Measurements from ENCODE around the gene HOXD9. TPM values are rescaled to one million over a fixed set of nuclear protein-coding genes. Genes with fewer than 3 reads are reported as not detected.

HOXD9 gene
- total RNA-seq, 2 experiments from 2014 or later: not detected

DNA sequence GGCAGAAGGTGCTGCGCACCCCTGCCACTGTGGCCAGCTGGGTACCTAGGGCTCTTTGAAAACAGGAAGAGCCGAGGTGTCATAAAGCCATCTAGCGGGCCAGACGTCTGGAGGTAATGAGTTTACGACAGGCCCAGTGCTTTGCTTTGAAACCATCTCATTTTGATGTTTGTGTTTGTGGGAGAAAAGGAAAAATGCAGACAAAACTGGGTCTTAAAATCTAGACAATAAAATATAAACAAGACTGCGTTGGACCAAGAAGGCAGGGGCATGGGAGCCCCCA lies 3.2 kb downstream of the HOXD9 start:
- ChIA-PET CTCF (ENCODE audit: unreplicated experiment) (no interaction called here), POLR2A (interaction anchor here (0.6 kb wide), 1 partner anchor 32 kb away, joined by 4 read pairs; no protein-coding TSS in a partner anchor)
- no peak overlapping the region for H2AFZ ChIP-seq (ENCODE audit: low read length)
- no peak for TF ChIP-seq EZH2phosphoT487 (IDR thresholded peaks at IDR 0.05; ENCODE audit: borderline replicate concordance, low read depth, low read length)
- TF ChIP-seq, protein P1, sequence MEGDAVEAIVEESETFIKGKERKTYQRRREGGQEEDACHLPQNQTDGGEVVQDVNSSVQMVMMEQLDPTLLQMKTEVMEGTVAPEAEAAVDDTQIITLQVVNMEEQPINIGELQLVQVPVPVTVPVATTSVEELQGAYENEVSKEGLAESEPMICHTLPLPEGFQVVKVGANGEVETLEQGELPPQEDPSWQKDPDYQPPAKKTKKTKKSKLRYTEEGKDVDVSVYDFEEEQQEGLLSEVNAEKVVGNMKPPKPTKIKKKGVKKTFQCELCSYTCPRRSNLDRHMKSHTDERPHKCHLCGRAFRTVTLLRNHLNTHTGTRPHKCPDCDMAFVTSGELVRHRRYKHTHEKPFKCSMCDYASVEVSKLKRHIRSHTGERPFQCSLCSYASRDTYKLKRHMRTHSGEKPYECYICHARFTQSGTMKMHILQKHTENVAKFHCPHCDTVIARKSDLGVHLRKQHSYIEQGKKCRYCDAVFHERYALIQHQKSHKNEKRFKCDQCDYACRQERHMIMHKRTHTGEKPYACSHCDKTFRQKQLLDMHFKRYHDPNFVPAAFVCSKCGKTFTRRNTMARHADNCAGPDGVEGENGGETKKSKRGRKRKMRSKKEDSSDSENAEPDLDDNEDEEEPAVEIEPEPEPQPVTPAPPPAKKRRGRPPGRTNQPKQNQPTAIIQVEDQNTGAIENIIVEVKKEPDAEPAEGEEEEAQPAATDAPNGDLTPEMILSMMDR (conservative IDR thresholded peaks at IDR 0.05; ENCODE audit: low read length): no peak
- H3K36me3 ChIP-seq (ENCODE audit: insufficient read depth, low read length): no peaks in the 10 kb centered on the region
- no peaks in the 10 kb centered on the region for H3K9me2 ChIP-seq (ENCODE audit: insufficient read depth, low read length)
- DNase-seq (ENCODE audit: low spot score): peak; percentile 8
- no peaks in the 10 kb centered on the region for H3K4me1 ChIP-seq (ENCODE audit: insufficient read depth, low read length, poor library complexity, severe bottlenecking)
- H3K4me2 ChIP-seq (ENCODE audit: low read length): no peak overlapping the region
- intact Hi-C loops (cut with micrococcal nuclease; ENCODE audit: unreplicated experiment): loop anchor here (2.0 to 5.0 kb wide), 3 partner anchors 329 to 1021 kb away; no protein-coding TSS in a partner anchor
- no peaks in the 10 kb centered on the region for H3K9me3 ChIP-seq (ENCODE audit: low read length)
- no TSS peak for BruUV-seq (replicated peaks)
- no peak overlapping the region for H3K4me3 ChIP-seq (ENCODE audit: low read depth, low read length, poor library complexity, severe bottlenecking)
- H3K27ac ChIP-seq (ENCODE audit: low read depth, low read length, poor library complexity, severe bottlenecking): no peak overlapping the region
- H4K20me1 ChIP-seq (ENCODE audit: insufficient read depth, low read length): no peaks in the 10 kb centered on the region
- no peaks in the 10 kb centered on the region for H3K79me2 ChIP-seq (ENCODE audit: insufficient read depth, low read depth, low read length)

DNA sequence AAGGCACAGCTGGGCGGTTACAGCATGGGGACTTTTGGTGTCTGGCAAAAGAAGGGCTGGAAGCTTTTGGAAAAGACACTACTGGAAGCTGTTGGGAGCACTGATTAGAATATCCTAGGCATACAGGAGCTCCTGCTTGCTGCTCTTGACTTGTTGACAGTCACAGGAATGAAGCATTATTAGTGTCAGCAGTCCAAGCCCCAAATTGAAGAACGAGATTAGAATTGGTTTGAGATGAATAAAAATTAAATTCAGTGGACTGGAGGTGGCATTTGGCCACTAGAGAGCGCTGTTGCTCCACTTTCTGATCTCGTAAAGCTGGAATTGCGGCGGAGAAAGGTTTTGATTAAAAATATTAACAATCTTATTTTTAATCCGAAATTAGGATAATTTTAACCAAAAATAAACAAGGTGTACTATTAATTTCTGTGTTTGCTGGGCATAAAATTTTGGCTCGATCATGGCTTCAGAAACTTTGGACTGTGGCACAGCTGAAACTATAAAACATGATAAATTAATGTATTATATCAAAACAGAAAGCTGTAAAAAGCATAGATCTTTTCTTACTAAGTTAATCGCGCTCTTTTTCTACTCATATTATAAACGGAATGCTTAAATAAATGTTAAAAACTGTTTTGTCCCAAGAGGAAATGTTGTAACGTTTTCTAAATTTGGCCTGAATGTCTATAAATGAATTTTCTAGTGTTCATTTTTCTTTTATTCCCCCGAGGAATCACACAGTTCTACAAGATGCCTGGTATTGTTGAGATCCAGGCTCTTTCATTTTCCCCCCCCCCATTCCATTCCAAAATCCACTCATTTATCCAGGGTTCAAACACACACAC lies 4.6 kb downstream of the HOXD9 start:
- Histone ChIP-seq H3K36me3 (ENCODE audit: insufficient read depth, low read length) (no peaks in the 10 kb centered on the region), H4K20me1 (ENCODE audit: insufficient read depth, low read length) (no peaks in the 10 kb centered on the region), H3K9me2 (ENCODE audit: insufficient read depth, low read length) (no peaks in the 10 kb centered on the region), H3K4me3 (ENCODE audit: low read depth, low read length, poor library complexity, severe bottlenecking) (no peak overlapping the region), H3K4me1 (ENCODE audit: insufficient read depth, low read length, poor library complexity, severe bottlenecking) (no peaks in the 10 kb centered on the region), H3K79me2 (ENCODE audit: insufficient read depth, low read depth, low read length) (no peaks in the 10 kb centered on the region), H2AFZ (ENCODE audit: low read length) (no peak overlapping the region), H3K4me2 (ENCODE audit: low read length) (no peak overlapping the region), H3K27ac (ENCODE audit: low read depth, low read length, poor library complexity, severe bottlenecking) (no peak overlapping the region), H3K9me3 (ENCODE audit: low read length) (no peaks in the 10 kb centered on the region)
- TF ChIP-seq EZH2phosphoT487 (IDR thresholded peaks at IDR 0.05; ENCODE audit: borderline replicate concordance, low read depth, low read length): no peak
- TF ChIP-seq, protein P1 (conservative IDR thresholded peaks at IDR 0.05; ENCODE audit: low read length): peak; percentile 99
- no TSS peak for BruUV-seq (replicated peaks)
- POLR2A ChIA-PET: interaction anchor here (0.5 to 0.6 kb wide), 2 partner anchors 53 to 688 kb away, joined by 3 read pairs; no protein-coding TSS in a partner anchor
- CTCF ChIA-PET (ENCODE audit: unreplicated experiment): interaction anchor here (0.5 to 1.4 kb wide), 5 partner anchors 33 to 1888 kb away, joined by 3 to 6 read pairs (median 4); no protein-coding TSS in a partner anchor
- DNase-seq (ENCODE audit: low spot score): peak; percentile 66
- intact Hi-C loops (cut with micrococcal nuclease; ENCODE audit: unreplicated experiment): loop anchor here (1.0 to 5.0 kb wide), 5 partner anchors 328 to 1020 kb away; no protein-coding TSS in a partner anchor

DNA sequence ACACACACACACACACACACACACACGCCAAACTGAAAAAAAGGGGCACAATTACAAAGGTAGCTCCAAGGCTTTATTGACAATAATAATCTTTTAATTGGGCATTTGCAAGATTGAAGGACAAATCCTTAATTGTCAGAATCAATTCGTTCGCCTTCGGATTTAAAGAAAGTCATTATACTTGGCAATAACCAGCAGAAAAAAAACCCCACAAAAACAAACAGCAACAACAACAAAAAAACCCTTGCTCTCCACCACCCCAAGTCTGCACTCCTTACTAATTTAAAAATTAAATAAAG lies 5.2 kb downstream of the HOXD9 start:
- DNase-seq (ENCODE audit: low spot score): no peak
- Histone ChIP-seq H3K4me3 (ENCODE audit: low read depth, low read length, poor library complexity, severe bottlenecking) (no peak overlapping the region), H3K79me2 (ENCODE audit: insufficient read depth, low read depth, low read length) (no peaks in the 10 kb centered on the region), H3K36me3 (ENCODE audit: insufficient read depth, low read length) (no peaks in the 10 kb centered on the region), H3K4me2 (ENCODE audit: low read length) (no peak overlapping the region), H3K4me1 (ENCODE audit: insufficient read depth, low read length, poor library complexity, severe bottlenecking) (no peaks in the 10 kb centered on the region), H3K27ac (ENCODE audit: low read depth, low read length, poor library complexity, severe bottlenecking) (no peak overlapping the region), H4K20me1 (ENCODE audit: insufficient read depth, low read length) (no peaks in the 10 kb centered on the region), H2AFZ (ENCODE audit: low read length) (no peak overlapping the region), H3K9me3 (ENCODE audit: low read length) (no peaks in the 10 kb centered on the region), H3K9me2 (ENCODE audit: insufficient read depth, low read length) (no peaks in the 10 kb centered on the region)
- POLR2A ChIA-PET: interaction anchor here (0.6 kb wide), 1 partner anchor 689 kb away, joined by 3 read pairs; no protein-coding TSS in a partner anchor
- BruUV-seq (replicated peaks): no TSS peak
- CTCF ChIA-PET (ENCODE audit: unreplicated experiment): interaction anchor here (0.6 to 1.4 kb wide), 6 partner anchors 34 to 1887 kb away, joined by 3 to 6 read pairs (median 4); no protein-coding TSS in a partner anchor
- intact Hi-C loops (cut with micrococcal nuclease; ENCODE audit: unreplicated experiment): loop anchor here (1.0 to 5.0 kb wide), 5 partner anchors 327 to 1019 kb away; no protein-coding TSS in a partner anchor
- TF ChIP-seq, protein P1 (conservative IDR thresholded peaks at IDR 0.05; ENCODE audit: low read length): no peak
